IPS-NIHi7 (cell line): ENCODE results near the gene SORCS2.

ENCODE experiments used
- DNase-seq: peaks from one replicate; pipeline ENCODE4 v3.0.0; 2012; ENCODE audit warnings: mixed read lengths; ENCODE audit errors: extremely low spot score

SORCS2 gene

DNA sequence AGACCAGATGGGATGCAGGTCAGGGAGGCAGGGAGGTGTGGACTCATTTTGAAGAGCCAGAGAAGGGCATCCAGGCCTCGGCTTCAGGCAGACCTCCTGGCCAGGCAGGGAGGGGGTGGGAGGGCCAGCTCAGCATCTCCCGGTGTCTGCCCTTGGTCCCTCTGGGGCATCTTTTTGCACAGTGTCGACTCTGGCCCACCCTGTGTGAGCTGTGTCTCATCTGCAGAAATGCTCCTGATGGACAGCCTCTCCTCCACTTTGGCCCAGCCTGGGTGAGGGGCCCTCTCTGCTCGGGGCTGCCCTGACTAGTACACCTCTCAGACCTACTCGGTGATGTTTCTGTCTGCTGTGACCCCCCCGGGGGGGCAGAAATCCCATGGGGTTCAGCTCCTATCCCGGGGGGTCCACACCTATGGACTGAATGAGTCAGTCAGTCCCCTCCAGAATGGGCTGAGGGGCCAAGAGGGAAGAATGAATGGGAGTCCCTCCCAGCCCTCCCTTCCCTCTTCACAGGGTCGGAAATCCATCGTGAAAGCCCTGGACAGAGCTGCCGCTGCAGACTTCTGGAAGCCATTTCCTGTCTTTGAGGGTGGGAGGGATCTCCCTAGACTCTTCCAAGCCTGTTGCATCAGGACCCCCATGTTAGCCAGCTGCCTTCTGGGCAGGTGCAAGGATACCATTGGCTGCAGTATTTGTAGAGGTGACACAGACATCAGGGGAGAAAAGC, 439.1 kb downstream of the SORCS2 start:
- no peak for DNase-seq

DNA sequence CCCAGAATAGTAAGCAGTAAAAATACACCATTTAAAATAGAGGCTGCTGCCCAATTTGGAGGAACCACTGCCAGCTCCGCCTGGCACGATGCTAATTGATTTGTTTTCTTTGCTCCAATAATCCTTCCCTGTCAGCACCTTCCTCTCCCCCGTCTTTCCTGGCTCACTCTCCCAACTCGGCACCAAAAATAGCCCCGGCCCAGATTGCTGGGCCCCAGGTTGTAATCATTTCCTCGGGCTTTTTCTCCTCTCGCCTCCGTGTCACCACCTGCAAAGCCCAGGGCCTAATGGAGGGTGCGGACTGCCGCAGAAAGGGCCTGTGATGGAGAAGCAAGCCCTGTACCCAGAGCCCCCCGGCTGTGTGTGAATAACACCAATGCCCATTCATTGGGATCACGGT, 440.0 kb downstream of the SORCS2 start:
- no peak for DNase-seq

DNA sequence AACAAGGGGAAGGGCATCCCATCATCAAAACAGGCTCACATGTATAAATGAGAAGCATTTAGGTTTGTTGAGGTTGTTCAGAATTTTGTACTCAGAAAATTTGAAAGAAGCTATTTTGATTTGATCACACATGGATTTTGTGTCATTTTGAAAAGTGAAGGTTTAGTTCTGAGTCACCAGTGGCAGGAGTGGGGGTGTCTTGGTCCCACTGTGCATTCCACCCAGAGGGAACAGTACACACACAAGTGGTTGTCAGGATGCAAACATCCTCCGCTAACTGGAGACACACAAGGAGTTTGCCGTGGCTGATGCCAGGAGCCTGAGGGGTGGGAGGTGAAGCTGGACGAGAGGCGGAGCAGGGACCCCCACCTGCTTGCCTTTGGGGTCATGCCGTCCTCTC, 440.6 kb downstream of the SORCS2 start:
- DNase-seq, result no peak

DNA sequence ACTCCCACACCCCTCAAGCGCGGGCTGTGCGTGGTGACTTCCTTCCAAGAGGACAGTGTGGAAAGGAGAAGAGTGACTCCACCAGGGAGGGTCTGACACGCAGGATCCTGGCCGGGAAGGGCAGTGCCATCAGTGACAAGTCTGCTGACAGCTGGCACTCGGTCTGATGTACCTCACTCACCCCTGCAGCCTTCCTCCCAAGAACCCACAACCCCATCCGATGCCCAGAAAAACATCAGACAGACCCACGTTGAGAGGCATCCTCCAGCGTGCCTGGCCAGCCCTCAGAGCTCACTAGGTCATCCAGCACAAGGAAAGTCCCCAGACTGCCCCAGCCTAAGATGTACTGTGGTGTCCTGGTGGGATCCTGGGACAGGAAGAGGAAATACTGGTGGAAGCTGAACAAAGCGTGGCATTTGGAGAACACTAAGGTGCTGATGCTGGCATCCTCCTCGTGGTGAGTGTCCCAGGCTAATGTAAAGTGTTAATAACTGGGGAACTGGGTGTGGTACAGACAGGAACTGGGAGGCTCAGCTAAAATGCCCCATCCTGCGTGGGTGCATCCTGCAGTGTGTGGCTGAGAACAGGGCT, 442.4 kb downstream of the SORCS2 start:
- no peak for DNase-seq

DNA sequence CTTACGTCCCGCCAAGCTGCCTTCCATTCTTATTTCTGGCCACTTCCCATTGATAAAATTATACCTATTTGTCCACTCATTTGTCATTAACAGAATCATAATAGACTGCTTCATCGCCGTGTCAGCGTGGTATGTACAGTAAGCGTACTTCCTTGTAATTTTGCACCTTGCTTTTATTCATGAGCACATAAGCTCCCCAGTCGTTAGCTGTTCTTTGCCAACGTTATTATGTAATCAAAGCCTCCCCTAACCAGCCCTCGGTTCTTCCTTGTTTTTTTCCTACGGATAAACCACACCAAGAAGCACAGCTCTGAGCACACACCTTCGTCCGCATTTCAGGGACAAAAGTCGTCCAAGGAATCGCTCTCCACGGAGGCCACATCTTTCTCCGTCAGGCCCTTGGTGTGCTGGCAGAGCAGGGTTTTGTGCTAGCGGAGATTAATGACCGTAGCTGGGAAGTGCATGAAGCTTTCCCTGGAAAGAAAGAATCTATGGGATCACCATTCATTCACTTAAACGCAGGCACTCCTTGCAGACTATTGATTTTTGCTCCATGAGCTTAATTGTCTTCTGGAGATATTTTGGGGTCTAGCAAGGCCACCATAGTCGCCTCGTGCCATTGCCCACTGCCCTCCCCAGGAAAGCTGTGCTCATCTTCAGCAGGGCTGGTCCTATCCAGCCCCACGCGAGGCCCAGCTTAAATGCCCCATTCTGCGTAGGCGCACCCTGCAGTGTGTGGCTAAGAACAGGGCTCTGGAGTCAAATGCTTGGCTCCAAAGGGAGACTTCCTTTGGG, 443.3 kb downstream of the SORCS2 start:
- DNase-seq, result no peak

DNA sequence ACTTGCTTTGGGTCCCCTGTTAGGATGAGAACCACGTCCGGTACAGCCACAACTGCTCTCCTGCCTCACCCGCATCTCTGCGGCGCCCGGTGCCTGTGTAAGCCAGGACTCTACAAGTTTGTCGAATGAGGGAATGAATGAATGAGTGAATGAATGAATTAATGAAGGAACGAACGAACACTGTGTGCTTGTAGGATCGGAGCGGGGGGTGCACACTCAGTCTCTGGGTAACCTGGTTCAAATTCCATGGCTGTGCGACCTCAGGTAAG, 443.8 kb downstream of the SORCS2 start:
- no peak for DNase-seq

DNA sequence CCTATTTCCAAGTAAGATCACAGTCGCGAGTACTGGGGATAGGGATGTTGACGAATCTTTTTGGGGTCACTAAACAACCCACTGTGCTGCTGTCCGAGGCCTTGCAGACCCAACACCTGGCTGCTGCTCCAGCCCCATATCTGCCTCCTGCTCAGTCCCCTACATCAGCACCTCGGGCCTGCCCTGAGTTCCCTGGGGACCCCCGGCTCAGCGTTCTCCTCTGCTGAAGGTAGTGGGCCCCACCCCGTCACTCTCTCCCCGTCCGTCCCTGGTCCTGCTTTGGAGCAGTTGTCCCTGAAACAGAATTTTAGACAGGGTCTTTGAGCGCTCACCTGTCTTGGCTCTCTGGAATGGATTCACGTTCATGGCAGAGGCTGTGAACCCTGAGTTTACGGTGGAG, 444.8 kb downstream of the SORCS2 start:
- DNase-seq, result no peak

DNA sequence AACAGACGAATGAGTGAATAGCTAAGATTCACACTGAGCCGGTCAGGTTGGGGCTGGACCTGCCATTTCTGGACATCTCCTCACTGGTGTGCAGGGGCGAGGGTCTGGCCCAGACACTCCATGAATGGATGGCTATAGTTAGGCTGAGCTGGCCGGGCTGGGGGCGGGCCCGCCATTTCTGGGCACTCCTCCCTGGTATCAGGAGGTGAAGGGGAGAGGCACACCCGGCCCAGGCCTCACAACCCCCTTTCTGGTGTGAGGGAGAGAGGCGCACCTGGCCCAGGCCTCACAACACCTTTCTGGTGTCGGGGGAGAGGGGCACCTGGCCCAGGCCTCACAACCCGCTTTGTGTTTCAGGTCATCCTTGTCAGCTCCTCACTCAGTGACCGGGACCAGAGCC, 445.6 kb downstream of the SORCS2 start:
- DNase-seq, result no peak

DNA sequence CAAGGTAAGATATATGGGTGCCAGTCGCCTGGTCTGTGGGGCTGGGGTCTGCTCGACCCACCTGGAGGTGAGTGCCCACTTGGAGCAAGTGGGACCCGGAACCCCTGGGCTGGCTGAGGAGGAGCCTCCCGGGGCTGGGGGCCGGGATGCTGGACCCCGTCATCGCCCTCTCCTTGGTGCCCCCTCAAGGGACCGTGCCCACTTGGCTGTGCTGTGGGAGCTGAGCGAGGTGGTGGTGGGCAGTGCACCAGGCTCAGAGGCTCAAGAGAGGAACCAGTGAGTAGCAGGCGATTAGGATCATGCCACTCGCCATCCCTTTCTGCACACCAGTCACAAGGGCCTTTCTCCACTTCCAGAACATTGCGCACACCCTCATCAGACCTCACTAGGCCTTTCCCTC, 446.2 kb downstream of the SORCS2 start:
- no peak for DNase-seq

DNA sequence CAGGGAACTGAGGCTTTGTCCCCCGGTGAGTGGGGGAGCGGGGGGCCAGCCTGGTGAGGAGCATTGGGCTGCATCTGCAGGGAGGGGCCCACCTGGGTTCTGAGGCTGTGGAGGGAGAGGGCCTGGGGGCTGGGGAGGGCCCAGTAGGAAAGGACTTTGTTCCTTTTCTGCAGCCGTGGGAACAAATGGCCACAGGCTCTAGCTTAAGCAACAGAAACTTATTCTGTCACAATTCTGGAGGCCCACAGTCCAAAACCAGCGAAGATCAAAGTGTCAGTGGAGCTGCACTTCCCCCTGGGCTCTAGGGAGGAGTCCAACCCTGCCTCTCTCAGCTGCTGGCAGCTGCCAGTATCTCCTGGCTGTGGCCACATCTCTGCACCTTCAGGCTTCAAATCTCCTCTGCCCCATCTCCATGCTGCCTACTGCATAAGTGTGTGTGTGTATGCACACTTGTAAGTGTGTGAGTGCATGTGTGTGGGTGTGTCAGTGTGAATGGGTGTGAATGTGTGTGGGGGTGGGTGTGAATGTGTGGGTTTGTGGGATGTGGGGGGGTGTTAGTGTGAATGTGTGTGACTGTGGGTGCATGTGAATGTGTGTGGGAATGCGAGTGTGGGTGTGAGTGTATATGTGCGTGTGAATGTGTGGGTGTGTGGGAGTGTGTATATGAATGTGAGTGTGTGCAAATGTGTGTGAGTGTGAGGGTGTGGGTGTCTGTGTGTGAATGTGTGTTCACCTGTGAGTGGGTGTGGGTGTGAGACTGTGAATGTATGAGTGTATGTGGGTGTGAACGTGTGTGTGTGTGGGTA, 446.8 kb downstream of the SORCS2 start:
- DNase-seq, result no peak

DNA sequence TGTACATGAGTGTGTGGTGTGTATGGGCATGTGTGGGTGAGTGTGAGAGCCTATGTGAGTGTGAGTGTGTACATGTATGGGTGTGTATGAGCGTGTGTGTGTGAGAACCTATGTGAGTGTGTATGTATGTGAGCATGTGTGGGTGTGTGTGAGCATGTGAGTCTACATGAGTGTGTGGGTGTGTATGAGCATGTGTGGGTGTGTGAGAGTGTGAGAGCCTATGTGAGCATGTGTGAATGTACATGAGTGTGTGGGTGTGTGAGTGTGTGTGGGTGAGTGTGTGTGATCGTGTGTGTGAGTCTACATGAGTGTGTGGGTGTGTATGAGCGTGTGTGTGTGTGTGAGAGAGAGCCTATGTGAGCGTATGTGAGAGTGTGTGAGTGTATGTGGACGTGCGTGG, 447.8 kb downstream of the SORCS2 start:
- no peak for DNase-seq

DNA sequence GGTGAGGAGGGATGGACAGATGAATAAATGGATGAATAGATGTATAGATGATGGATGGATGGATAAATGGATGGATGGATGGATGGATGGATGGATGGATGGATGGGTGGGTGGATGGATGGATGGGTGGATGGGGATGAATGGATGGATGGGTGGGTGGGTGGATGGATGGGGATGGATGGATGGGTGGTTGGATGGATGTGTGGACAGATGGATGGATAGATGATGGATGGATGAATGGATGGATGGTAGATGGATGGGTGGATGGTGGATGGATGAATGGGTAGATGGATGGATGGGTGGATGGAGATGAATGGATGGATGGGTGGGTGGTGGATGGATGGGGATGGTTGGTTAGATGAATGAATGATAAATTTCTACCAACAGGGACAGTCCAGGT, 449.4 kb downstream of the SORCS2 start:
- no peak for DNase-seq

DNA sequence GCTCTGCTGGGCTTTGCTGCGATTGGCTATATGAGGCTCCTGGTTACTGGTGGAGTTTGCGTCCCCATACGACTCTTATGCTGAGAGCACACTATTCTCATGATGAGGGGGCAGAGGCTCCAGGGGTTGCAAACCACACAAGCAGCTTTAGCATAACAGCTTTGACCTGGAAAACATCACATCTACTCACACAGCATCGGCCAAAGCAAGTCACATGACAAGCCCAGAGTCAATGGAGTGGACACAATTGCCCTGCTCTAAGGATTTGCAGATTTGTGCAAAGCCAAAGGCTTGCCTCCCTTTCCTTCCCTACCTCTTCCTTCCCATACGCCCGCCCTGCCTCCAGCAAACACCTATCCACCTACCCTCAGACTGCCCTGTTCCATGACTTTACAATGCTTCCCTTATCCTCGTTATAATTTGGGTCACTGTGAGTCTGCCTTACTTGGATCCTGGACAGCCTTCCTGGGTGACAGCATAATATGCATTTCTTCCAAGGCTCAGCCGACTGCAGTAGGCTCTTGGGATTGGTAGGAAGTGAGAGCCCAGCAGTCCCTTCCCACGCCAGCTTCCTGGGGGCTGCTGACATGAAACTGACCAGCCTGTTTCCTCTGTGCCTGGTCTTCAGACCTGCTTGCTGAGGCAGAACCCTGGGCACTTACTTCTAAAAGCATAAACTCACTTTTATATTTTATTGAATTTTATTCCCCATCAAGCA, 450.6 kb downstream of the SORCS2 start:
- DNase-seq, result no peak

DNA sequence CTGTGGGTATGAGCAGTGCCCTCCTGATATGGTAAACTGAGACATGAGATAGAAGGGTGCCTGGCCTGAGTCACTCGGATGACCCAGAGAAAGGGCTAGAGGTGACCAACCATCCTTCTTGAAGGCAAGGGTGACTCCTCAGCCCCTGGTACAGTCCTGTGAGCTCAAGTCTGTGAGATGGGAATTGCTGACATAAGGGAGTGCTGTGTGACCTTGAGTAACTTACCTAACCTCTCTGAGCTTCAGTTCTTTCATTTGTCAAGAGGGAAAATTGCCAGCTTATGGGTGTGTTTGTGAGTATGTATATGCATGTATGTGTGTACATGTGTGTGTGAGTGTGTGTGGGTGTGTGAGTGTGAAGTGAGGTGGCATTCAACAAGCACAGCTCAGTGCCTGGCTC, 452.8 kb downstream of the SORCS2 start:
- DNase-seq, result no peak

DNA sequence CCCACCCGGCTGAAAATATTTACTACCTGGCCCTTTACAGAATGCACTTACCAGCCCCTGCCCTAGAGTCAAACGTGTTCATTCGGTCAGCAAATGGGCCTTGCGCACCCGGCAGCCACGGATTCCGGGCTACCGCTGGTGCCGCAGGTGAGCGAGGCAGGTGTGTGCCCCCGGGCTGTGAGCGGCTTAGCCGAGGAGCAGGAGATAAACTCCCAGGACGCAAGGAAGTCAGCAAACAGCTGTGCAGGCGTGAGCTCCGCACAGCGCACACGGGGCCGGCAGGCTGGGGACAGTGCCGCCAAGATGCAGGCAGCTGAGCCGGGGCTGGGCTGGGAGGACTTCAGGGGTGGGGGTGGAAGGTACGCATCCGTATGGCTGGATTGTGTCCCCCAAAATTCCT, 453.6 kb downstream of the SORCS2 start:
- DNase-seq, result no peak

DNA sequence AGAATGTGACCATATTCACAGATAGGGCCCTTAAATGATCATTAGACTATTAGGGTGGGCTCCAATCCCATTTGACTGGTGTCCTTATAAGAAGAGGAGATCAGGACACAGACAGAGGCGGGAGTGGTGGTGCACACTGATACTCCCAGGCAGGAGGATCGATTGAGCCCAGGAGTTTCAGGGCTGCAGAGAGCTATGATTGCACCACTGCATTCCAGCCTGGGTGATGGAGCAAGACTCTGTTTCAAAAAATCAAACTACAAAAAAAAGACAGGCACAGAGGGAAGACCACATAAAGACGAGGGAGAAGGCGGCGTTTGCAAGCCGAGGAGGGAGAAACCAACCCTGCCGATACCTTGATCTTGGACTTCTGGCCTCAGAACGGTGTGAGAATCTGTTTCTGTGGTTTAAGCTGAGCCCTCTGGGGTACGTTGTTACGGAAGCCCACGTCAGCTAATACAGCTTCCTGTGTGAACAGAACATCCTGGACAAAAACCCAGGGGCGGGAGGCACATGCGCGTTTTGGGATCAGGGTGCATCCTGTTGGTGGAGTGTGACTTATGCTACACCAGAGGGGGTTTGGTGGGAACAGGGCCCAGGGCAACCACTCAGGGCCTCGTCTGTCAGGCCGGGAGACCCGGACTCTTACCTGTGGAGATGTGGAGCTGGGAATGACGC, 454.2 kb downstream of the SORCS2 start:
- no peak for DNase-seq

DNA sequence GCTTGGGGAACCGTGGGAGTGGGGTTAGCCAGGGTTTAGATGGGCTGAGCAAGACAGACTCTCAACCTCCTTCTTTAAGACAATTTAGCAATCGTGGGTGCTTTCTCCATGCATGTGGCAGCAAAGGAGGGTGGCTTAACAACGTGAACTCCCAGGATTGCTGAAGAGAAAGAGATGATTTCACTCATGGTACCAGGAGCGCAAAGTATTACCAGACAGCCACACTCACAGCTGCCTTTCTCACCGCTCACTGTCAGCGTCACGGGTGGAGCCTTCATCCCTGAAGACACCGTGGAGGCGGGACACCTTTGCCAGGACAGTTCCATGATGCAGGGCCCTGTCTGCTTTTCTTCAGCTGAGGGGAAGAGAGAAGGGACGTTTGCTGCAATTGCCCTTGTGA, 454.8 kb downstream of the SORCS2 start:
- DNase-seq, result no peak

DNA sequence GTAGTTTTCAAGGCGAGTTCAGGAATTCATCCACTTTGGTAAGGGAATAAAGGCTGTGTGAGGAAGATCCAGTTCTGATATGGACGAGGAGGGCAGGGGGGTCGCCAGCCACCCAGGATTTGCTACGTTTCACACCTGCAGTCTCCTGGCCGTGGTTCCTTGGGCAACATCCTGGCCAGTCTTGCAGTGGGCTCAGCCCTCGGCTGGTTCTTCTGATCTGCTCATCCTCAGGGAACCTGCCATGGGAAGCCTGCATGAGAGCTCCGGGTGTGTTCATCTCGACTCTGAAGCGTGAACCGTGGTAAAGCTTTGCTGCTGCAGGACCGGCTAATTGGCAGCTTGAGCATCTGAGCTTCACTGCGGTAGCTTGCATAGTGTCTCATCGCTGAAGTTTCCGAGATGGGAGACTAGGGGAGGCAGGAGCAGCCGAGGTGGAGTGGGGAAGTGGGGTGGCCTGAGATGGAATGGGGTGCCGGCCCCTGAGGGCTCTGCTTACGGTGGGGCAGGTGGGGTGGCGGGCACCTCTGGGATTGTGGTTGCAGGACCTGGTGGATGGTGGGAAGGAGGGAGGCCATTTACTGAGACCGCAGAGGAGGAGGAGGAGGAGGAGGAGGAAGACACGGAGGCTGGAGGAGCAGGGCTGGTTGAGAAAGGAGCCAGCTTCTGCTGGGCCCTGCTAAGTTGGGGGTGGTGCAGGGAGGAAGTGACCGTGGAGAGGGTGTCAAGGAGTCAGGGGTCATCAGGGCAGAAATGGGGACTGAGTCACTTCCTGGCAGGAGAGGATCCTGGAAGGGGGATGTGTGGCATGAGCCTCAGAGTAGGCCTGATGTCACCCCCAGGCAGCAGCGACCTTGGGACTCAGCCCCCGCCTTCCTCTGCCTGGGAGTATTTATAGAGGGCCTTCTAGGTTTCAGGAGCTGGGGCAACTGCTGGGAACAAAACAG, 455.5 kb downstream of the SORCS2 start:
- no peak for DNase-seq

DNA sequence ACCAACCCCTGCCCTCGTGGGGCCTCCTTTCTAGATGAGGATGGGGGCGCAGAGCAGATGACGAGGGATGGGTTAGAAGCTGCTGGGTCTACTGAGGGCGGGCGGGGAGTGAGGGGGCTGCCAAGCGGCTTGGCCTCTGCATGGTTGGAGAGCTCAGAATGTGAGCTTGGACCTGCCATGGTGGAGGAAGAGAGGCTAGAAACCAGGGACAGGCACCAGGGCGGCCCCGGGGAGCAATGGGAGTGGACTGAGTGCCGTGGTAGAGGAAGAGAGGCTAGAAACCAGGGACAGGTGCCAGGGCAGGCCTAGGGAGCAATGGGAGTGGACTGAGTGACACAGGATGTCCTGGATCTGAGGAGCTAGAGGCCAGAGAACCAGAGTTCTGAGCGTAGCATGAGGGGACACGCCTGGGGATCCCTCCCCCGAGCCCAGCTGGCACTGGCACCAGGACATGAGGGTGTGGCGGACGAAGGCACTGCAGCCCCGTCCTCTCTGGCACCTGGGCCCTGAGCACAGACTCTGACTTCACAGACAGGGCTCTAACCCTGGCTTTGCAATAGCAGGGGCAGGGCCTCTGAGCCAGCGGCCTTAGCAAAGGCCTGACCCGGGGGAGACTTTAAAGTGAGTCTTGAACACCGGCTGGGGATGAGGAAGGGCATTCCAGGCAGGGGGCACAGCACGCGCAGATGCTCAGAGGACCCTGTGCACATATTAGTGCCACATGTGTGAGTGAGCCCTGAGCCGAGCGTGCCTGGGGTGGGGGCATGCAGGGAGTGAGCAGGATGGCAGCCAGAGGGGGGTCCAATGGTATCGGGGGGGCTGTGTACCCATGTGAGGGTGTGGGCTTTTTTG, 456.4 kb downstream of the SORCS2 start:
- no peak for DNase-seq
